Fibroblast of lung (primary cell): ENCODE measurements around the gene TVP23A. TPM values are rescaled to one million over a fixed set of nuclear protein-coding genes. Genes with fewer than 3 reads are reported as not detected.

Source experiments
- DNase-seq, 2 donors: peaks; one replicate each; pipeline versions ENCODE4 v3.0.0 to v3.0.0-alpha.2; 2010; ENCODE audit warnings: low read depth in 2 of 2
- H2AFZ ChIP-seq: 2 replicates; pipeline ENCODE4 v1.5.1; 2012; ENCODE audit warnings: low read length, control low read depth, inconsistent platforms
- H3K27ac ChIP-seq: 2 replicates; pipeline ENCODE4 v1.5.1; 2011; ENCODE audit warnings: low read length, control low read depth; ENCODE audit not compliant: insufficient read depth
- H3K27me3 ChIP-seq: 2 replicates; pipeline ENCODE4 v1.5.1; 2011; ENCODE audit warnings: mild to moderate bottlenecking, low read length; ENCODE audit not compliant: control insufficient read depth, insufficient read depth
- H3K36me3 ChIP-seq: 2 replicates; pipeline ENCODE4 v1.5.1; 2011; ENCODE audit warnings: low read length; ENCODE audit not compliant: control insufficient read depth, insufficient read depth
- H3K4me1 ChIP-seq: 2 replicates; pipeline ENCODE4 v1.5.1; 2011; ENCODE audit warnings: low read length; ENCODE audit not compliant: control insufficient read depth, insufficient read depth; ENCODE audit errors: extremely low read depth
- H3K4me2 ChIP-seq: 2 replicates; pipeline ENCODE4 v1.5.1; 2011; ENCODE audit warnings: low read length, control low read depth; ENCODE audit not compliant: insufficient read depth; ENCODE audit errors: extremely low read depth
- H3K4me3 ChIP-seq, 4 experiments: fragments of 200-600 bp in 1 of 4; sonication (generic) in 1 of 4; replicated peaks in 1 of 4; 2 replicates each; pipeline ENCODE4 v1.5.1; 2011 to 2016; ENCODE audit warnings: low read length in 4 of 4, low read depth in 3 of 4, mild to moderate bottlenecking in 3 of 4, control low read depth in 2 of 4, inconsistent platforms in 1 of 4, mixed read lengths in 1 of 4; ENCODE audit not compliant: insufficient read depth in 1 of 4; ENCODE audit errors: control extremely low read depth in 1 of 4
- H3K79me2 ChIP-seq: 2 replicates; pipeline ENCODE4 v1.5.1; 2012; ENCODE audit warnings: mild to moderate bottlenecking, low read length, inconsistent platforms; ENCODE audit not compliant: control insufficient read depth, insufficient read depth
- H3K9ac ChIP-seq: 2 replicates; pipeline ENCODE4 v1.5.1; 2011; ENCODE audit warnings: mild to moderate bottlenecking, low read length, control low read depth; ENCODE audit not compliant: insufficient read depth
- H3K9me3 ChIP-seq: 2 replicates; pipeline ENCODE4 v1.5.1; 2012; ENCODE audit warnings: low read depth, low read length; ENCODE audit not compliant: control insufficient read depth, insufficient read depth
- H4K20me1 ChIP-seq: 2 replicates; pipeline ENCODE4 v1.5.1; 2011; ENCODE audit warnings: low read length; ENCODE audit not compliant: control insufficient read depth, insufficient read depth; ENCODE audit errors: extremely low read depth
- EZH2 ChIP-seq: IDR thresholded peaks from 2 replicates; pipeline ENCODE4 v1.5.1; 2012; ENCODE audit warnings: low read length, control low read depth, mild to moderate bottlenecking; ENCODE audit errors: missing control alignments
- polyA plus RNA-seq, 2 donors: library from polyadenylated mRNA; depleted of rRNA in 1 of 2; stranded (reverse) in 1 of 2; unstranded in 1 of 2; fragments of >200 nt; gene quantifications; 2 replicates each; pipeline ENCODE4 v1.2.1, GENCODE V29; 2011 to 2012; ENCODE audit warnings: missing spikeins in 1 of 2
- total RNA-seq: library from RNA; depleted of rRNA; stranded (reverse); fragments of >200 nt; gene quantifications from 2 replicates; pipeline ENCODE4 v1.2.1, GENCODE V29; 2014
- TF ChIP-seq, protein P1 (sequence below), 2 donors: IDR thresholded peaks in 1 of 2; conservative IDR thresholded peaks in 1 of 2; 1 replicate in 1 of 2; 2 replicates in 1 of 2; pipeline ENCODE4 v1.5.1; 2011 to 2012; ENCODE audit warnings: low read length in 2 of 2, control low read depth in 1 of 2, inconsistent platforms in 1 of 2, low read depth in 1 of 2, mild to moderate bottlenecking in 1 of 2

Gene TVP23A
- total and polyA plus RNA-seq, 2 donors (not counting 1 experiment from before 2014, with no cell fraction given): under 0.01 TPM; not detected in 1

DNA sequence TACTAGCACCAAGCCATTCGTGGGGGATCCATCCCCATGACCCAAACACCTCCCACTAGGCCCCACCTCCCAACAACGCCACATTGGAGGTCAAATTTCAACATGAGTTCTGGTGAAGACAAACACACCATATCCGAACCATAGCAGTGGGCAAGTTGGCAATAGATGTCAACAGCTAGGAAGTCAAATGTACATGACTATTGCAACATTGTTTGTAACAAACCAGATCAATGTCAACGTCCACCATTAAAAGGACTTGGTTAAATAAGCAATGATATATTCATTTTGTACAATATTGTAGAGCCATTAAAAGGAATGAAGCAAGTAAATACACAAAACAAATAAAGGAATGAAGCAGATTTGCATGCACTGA is 31.9 kb upstream of the TVP23A start:
- Histone ChIP-seq H3K27me3 (peaks cover 4% of the 10 kb centered on the region), H4K20me1 (no peaks in the 10 kb centered on the region), H3K9me3 (no peaks in the 10 kb centered on the region), H3K4me2 (no peak overlapping the region), H3K27ac (no peak overlapping the region), H3K9ac (no peak overlapping the region), H3K36me3 (no peaks in the 10 kb centered on the region), H2AFZ (no peak overlapping the region), H3K4me3 (no peak overlapping the region), H3K4me1 (no peaks in the 10 kb centered on the region), H3K79me2 (no peaks in the 10 kb centered on the region)
- no peak for DNase-seq
- TF ChIP-seq, protein P1, sequence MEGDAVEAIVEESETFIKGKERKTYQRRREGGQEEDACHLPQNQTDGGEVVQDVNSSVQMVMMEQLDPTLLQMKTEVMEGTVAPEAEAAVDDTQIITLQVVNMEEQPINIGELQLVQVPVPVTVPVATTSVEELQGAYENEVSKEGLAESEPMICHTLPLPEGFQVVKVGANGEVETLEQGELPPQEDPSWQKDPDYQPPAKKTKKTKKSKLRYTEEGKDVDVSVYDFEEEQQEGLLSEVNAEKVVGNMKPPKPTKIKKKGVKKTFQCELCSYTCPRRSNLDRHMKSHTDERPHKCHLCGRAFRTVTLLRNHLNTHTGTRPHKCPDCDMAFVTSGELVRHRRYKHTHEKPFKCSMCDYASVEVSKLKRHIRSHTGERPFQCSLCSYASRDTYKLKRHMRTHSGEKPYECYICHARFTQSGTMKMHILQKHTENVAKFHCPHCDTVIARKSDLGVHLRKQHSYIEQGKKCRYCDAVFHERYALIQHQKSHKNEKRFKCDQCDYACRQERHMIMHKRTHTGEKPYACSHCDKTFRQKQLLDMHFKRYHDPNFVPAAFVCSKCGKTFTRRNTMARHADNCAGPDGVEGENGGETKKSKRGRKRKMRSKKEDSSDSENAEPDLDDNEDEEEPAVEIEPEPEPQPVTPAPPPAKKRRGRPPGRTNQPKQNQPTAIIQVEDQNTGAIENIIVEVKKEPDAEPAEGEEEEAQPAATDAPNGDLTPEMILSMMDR (conservative IDR thresholded peaks at IDR 0.05 in 1 of 2, IDR thresholded peaks at IDR 0.05 in 1 of 2; ENCODE audit: low read depth in 1 of 2, low read length in 2 of 2): no peak
- no peak for TF ChIP-seq EZH2

DNA sequence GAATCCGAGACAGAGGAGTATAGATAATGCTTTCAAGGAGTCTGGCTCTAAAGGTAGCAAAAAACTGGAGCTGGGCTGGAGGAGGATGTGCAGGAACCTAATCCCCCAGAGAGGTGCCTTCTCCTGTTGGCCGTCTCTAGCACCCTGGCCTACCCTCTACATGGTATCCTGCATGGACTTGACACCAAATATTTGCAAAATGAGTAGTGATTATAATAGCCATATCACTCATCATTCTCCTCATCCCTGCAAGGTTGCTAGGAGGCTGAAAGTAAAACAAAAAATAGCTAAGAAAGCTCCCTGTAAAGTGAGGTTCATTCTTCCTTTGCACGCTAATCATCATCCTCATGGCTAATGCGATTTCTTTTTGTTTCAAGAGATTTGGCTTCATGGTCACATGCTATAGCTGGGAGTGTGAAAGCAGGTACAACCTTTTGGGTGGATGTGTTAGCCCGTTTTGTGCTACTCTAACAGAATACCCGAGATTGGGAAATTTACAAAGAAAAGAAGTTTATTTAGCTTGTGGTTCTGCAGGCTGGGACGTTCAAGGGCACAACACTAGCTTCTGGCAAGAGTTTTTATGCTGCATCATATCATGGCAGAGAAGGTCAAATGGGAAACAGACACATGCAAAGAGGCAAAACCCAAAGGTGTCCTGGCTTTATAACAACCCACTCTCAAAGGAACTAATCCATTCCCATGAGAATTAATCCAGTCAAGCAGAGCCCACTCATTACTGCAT is 31.3 kb upstream of the TVP23A start:
- Histone ChIP-seq H3K27me3 (peaks cover 4% of the 10 kb centered on the region), H3K36me3 (no peaks in the 10 kb centered on the region), H2AFZ (no peak overlapping the region), H3K27ac (no peak overlapping the region), H3K4me3 (no peak overlapping the region), H3K4me2 (no peak overlapping the region), H3K9ac (no peak overlapping the region), H3K4me1 (no peaks in the 10 kb centered on the region), H3K9me3 (no peaks in the 10 kb centered on the region), H4K20me1 (no peaks in the 10 kb centered on the region), H3K79me2 (no peaks in the 10 kb centered on the region)
- TF ChIP-seq, protein P1 (conservative IDR thresholded peaks at IDR 0.05 in 1 of 2, IDR thresholded peaks at IDR 0.05 in 1 of 2; ENCODE audit: low read depth in 1 of 2, low read length in 2 of 2): no peak
- no peak for TF ChIP-seq EZH2
- no peak for DNase-seq

DNA sequence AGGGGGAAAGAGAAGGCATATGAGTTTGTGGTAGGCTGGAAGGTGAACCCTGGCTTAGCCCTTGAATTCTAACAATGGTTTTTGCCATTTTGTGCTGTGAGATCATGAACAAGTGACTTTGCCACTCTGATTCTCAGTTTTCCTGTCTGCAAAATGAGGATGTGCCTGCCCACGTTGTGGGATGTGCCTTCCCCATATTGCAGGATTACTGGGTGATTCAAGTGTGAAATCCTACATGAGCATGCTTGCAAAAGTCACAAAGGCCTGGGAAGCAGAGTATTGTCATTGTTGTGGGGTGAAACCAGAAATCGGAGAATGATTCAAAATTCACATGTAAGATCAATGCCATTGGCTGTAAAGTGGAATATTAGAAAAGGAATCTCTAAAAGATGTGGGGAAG is 28.6 kb upstream of the TVP23A start:
- Histone ChIP-seq H3K27me3 (peaks cover 4% of the 10 kb centered on the region), H4K20me1 (no peaks in the 10 kb centered on the region), H3K9me3 (no peaks in the 10 kb centered on the region), H2AFZ (no peak overlapping the region), H3K4me1 (no peaks in the 10 kb centered on the region), H3K4me2 (no peak overlapping the region), H3K4me3 (no peak overlapping the region), H3K9ac (no peak overlapping the region), H3K79me2 (no peaks in the 10 kb centered on the region), H3K36me3 (no peaks in the 10 kb centered on the region), H3K27ac (no peak overlapping the region)
- no peak for DNase-seq
- no peak for TF ChIP-seq EZH2
- TF ChIP-seq, protein P1 (conservative IDR thresholded peaks at IDR 0.05 in 1 of 2, IDR thresholded peaks at IDR 0.05 in 1 of 2; ENCODE audit: low read depth in 1 of 2, low read length in 2 of 2): no peak
